Neural crest cell (in vitro differentiated cells): Measurements from ENCODE around the gene CUTC. TPM values are rescaled to one million over a fixed set of nuclear protein-coding genes. Genes with fewer than 3 reads are reported as not detected.

Experiments used
- DNase-seq: peaks from one replicate; pipeline ENCODE4 v3.0.0; 2021; ENCODE audit warnings: low read depth, mixed read lengths, low spot score
- H3K27ac Mint-ChIP-seq: one replicate; pipeline ENCODE4 v1.8.0; 2021; ENCODE audit warnings: mild to moderate bottlenecking, mixed read lengths; ENCODE audit not compliant: unreplicated experiment
- H3K27me3 Mint-ChIP-seq: 2 replicates; pipeline ENCODE4 v1.8.0; 2021; ENCODE audit warnings: low read depth, mild to moderate bottlenecking, mixed read lengths
- H3K36me3 Mint-ChIP-seq: 2 replicates; pipeline ENCODE4 v1.8.0; 2021; ENCODE audit warnings: low read depth, mild to moderate bottlenecking, mixed read lengths
- H3K4me1 Mint-ChIP-seq: 2 replicates; pipeline ENCODE4 v1.8.0; 2021; ENCODE audit warnings: mixed read lengths
- H3K4me3 Mint-ChIP-seq: one replicate; pipeline ENCODE4 v1.8.0; 2021; ENCODE audit warnings: mild to moderate bottlenecking, mixed read lengths
- H3K9me3 Mint-ChIP-seq: 2 replicates; pipeline ENCODE4 v1.8.0; 2021; ENCODE audit warnings: mixed read lengths
- long read RNA-seq: library from polyadenylated mRNA; unstranded; transcript quantifications from one replicate; pipeline ENCODE4 v2.0.0, GENCODE V29; 2020
- total RNA-seq: library from RNA; stranded (reverse); gene quantifications from 2 replicates; pipeline ENCODE4 v1.2.1, GENCODE V29; 2021
- TF ChIP-seq, protein P1 (sequence below): fragments of 200-600 bp; sonication (generic); conservative IDR thresholded peaks from 2 replicates; pipeline ENCODE4 v1.5.0; 2021; ENCODE audit warnings: antibody characterized with exemption, mild to moderate bottlenecking

Gene CUTC
- total RNA-seq, result 17.6 and 17.9 TPM in 2 replicates
- long read RNA-seq, transcript CUTC-202 (9 exons, 1,346 nt), result major isoform, 27 of 72 reads
- long read RNA-seq, transcript CUTC-203 (8 exons, 831 nt), result minor isoform, 17 of 72 reads
- long read RNA-seq, partial matches to known transcripts, result 4 of 72 reads
- long read RNA-seq, other reads (novel, unspliced or antisense), result 24 of 72 reads

DNA sequence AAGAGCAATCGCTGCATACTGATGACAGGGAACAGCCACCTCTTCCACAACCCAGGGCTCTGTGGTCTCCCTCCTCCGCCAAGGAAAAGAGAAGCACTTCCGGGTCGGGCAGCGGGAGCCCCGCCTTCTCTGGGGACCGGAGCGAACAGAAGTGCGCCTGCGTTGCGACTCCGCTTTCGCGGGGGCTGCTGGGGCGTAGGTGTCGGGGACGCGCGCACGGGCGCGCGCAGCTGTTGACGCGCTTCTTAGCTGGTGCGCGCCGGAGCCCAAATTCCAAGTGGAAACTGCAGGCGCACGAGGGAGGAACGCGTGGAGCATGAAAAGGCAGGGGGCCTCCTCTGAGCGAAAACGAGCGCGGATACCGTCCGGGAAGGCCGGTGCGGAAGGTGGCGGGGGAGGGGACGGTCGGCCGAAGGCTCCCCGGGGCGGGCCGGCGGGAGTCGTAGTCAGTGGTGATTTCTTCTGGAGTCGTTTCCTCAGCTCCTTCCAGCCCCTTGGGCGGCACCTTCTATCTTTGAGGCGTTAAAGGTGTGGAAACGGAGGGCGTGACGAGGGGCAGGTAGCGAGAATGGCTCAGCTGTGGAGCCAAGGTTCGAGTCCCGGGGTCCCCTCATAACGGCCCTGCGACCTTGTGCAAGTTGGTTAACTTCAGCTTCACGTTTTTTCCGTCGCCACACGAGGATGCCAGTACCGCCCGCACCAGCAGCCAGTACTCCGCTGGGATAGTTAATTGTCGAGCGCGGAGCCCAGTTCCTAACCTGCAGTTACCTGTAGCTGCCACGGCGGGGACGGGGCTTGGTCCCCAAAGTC lies at the start of gene CUTC, which contains the start of gene COX15:
Gene CUTC, plus strand, starts transcription at position 202 of the 810 bp plus-strand sequence. Its CDS starts 115 bp downstream, at position 317.
Gene COX15, minus strand, starts transcription at position 95 of the 810 bp plus-strand sequence. Its CDS starts 78 bp downstream, at position 17.
- H3K4me3 Mint-ChIP-seq, result peak within 1 kb of the TSS; percentile 100
- TF ChIP-seq, protein P1, sequence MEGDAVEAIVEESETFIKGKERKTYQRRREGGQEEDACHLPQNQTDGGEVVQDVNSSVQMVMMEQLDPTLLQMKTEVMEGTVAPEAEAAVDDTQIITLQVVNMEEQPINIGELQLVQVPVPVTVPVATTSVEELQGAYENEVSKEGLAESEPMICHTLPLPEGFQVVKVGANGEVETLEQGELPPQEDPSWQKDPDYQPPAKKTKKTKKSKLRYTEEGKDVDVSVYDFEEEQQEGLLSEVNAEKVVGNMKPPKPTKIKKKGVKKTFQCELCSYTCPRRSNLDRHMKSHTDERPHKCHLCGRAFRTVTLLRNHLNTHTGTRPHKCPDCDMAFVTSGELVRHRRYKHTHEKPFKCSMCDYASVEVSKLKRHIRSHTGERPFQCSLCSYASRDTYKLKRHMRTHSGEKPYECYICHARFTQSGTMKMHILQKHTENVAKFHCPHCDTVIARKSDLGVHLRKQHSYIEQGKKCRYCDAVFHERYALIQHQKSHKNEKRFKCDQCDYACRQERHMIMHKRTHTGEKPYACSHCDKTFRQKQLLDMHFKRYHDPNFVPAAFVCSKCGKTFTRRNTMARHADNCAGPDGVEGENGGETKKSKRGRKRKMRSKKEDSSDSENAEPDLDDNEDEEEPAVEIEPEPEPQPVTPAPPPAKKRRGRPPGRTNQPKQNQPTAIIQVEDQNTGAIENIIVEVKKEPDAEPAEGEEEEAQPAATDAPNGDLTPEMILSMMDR, result peak; percentile 67
- no peaks in the 10 kb centered on the region for H3K27me3 Mint-ChIP-seq
- H3K9me3 Mint-ChIP-seq, result no peaks in the 10 kb centered on the region
- peak; percentile 95 for DNase-seq
- H3K36me3 Mint-ChIP-seq, result peaks cover 8% of the 10 kb centered on the region
- H3K4me1 Mint-ChIP-seq, result peaks cover 21% of the 10 kb centered on the region
- peak within 1 kb of the TSS; percentile 98 for H3K27ac Mint-ChIP-seq

DNA sequence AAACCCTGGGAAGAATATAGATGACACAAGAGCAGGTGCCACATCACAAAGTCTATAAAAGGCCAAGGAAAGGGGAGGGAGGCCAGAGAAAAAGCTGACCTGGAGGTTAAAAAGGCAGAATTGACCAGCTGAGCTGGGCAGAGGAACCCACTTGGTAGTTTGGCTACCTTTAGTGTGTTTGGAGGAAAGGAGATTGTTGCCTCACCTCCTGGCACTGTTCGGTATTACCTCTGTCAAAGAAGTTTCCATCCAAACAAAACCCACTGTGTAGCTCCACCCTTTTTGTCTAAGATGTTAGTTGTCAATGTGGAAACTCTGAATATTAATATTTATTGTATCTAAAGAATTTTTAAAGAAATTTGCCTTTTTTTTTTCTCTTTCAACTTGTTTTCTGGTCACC lies 49.3 kb upstream of the CUTC start:
- Mint-ChIP-seq H3K4me3 (no peak overlapping the region), H3K9me3 (no peaks in the 10 kb centered on the region), H3K27ac (no peak overlapping the region), H3K27me3 (no peaks in the 10 kb centered on the region), H3K36me3 (peaks cover 6% of the 10 kb centered on the region), H3K4me1 (no peaks in the 10 kb centered on the region)
- TF ChIP-seq, protein P1, result peak; percentile 44
- DNase-seq, result no peak

- H3K27me3 Mint-ChIP-seq, result no peaks in the 10 kb centered on the region
- TF ChIP-seq, protein P1, result no peak
- no peaks in the 10 kb centered on the region for H3K9me3 Mint-ChIP-seq
- H3K4me3 Mint-ChIP-seq, result no peak overlapping the region
- no peak for DNase-seq
- H3K36me3 Mint-ChIP-seq, result no peaks in the 10 kb centered on the region
- H3K4me1 Mint-ChIP-seq, result no peaks in the 10 kb centered on the region
- no peak overlapping the region for H3K27ac Mint-ChIP-seq
These were observed 46.5 kb upstream of the CUTC start for GRCh38 chr10:99685597-99685967.

GRCh38 chr10:99689461-99689860 lies 42.6 kb upstream of the CUTC start:
- Mint-ChIP-seq H3K27me3 (no peaks in the 10 kb centered on the region), H3K9me3 (no peaks in the 10 kb centered on the region), H3K4me3 (no peak overlapping the region), H3K27ac (no peak overlapping the region), H3K4me1 (no peaks in the 10 kb centered on the region), H3K36me3 (peaks cover 6% of the 10 kb centered on the region)
- TF ChIP-seq, protein P1, result no peak
- no peak for DNase-seq

GRCh38 chr10:99693933-99694583 lies 38.0 kb upstream of the CUTC start:
- H3K27ac Mint-ChIP-seq, result no peak overlapping the region
- H3K4me1 Mint-ChIP-seq, result no peaks in the 10 kb centered on the region
- DNase-seq, result no peak
- H3K27me3 Mint-ChIP-seq, result no peaks in the 10 kb centered on the region
- H3K9me3 Mint-ChIP-seq, result no peaks in the 10 kb centered on the region
- peaks cover 20% of the 10 kb centered on the region for H3K36me3 Mint-ChIP-seq
- TF ChIP-seq, protein P1, result no peak
- H3K4me3 Mint-ChIP-seq, result no peak overlapping the region
